Choroid plexus epithelial cell (primary cell): Measurements from ENCODE around the gene TDRD10.

Experiments used
- DNase-seq: peaks from one replicate; pipeline ENCODE4 v3.0.0-alpha.2; 2010; ENCODE audit warnings: low read depth
- H3K4me3 ChIP-seq: 2 replicates; pipeline ENCODE4 v1.5.1; 2011; ENCODE audit warnings: low read depth, mild to moderate bottlenecking, control low read depth, low read length, moderate library complexity
- CTCF ChIP-seq: conservative IDR thresholded peaks from 2 replicates; pipeline ENCODE4 v1.5.1; 2011; ENCODE audit warnings: low read depth, mild to moderate bottlenecking, control low read depth, inconsistent platforms, low read length, moderate library complexity

TDRD10 gene

DNA sequence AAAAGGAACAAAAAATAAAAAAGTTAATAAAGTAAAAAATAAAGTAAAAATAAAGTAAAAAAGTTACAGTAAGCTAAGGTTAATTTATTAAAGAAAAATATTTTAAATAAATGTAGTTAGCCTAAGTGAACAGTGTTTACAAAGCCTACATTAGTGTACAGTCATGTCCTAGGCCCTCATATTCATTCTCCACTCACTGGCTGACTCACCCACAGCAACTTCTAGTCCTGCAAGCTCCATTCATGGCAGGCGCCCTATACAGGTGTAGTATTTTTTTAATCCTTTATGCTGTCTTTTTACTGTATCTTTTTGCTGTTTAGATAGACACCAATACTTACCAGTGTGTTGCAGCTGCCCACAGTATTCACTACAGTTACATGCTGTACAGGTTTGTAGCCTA, 93.6 kb downstream of the TDRD10 start:
- no peak for DNase-seq
- H3K4me3 ChIP-seq: no peak overlapping the region
- TF ChIP-seq CTCF: no peak
